HG03565 (cell line): ENCODE data around the gene XXYLT1.

Source experiments
- ATAC-seq: cut with Tn5 transposase; IDR thresholded peaks from one replicate; pipeline ENCODE4 v1.9.1; 2021; ENCODE audit warnings: mild to moderate bottlenecking, moderate library complexity; ENCODE audit not compliant: unreplicated experiment

XXYLT1 gene

DNA sequence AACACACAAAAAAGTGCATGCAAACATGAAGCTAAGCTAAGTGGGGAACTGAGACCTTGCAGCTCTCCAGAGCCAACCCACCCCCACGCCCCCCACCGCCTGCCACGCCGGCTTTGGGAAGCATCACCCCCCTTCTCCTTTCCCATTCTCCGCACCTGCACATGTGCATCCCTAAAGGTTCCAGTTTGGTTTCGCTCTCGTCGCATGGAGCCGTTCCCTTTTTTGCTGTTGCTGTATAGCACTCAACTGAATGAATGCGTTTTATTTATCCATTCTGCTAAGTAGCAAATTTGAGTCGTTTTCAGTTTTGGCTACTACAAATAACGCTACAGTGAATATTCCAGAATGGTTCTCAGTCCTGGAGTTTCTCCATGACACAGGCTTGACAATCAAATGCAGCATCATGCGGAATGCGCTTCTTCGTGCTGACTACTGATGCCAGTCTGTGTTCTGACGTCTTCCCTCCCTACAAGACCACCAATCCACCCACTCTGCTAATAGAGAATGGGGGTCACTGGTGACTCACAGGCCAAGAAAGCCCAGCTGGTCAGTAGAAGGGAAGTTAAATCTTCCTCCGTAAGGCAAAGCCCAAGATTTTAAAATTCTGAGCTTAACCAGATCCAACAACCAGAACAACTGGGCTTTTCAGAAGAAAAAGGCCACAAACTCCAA lies 115.3 kb downstream of the XXYLT1 start:
- ATAC-seq: no peak

- peak; percentile 44 for ATAC-seq
Measured at GRCh38 chr3:195154793-195155535, 116.0 kb downstream of the XXYLT1 start.

DNA sequence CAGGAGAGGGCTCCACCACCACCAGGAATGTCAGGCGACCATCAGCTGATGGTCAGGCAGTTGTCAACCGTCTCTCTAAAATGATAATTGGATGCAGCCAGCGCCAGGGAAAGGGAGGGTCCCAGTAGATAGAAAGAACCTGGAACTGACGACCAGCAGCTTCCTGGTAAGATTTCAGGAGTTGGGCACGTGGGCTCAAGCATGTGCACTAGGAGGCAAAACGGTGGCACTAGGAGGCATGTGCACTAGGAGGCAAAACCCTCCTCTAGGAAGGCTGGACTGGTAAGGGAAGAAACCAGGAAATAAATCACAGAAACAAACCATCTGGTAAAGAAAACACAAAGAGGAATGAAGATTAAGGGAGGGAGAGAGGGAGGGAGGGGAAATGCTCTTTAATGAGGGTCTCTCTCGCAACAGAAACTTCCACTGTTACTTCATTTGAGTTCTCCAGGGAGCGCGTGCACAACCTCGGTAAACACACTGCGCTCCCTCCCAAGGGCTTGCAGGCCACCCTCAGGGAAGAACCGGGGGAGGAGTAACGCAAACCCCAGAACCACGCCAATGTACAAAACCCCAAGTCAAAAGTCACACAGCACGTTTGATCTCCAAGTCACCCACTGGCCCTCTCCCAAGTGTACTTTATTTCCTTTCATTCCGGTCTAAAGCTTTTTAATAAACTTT lies 116.7 kb downstream of the XXYLT1 start:
- no peak for ATAC-seq

DNA sequence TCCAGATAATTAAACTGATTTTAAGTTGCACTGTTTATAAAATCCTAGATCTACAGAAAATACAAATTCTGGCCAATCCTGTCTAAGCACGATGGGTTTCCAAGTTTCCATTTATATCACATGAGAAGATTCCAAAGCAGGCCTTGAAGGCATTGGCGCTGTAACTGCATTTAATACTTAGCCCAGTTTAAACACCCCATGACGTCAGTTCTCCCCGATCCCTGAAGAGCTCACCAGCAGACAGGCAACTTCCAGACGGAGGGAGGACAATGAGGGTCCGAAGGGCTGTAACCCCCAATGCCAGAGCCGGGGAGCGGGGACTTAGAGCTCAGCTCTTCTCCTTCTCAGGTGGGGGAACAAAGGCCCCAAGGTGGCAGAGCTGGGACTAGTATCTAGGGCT lies 117.3 kb downstream of the XXYLT1 start:
- ATAC-seq: no peak

GRCh38 chr3:195153130-195153529 lies 117.8 kb downstream of the XXYLT1 start:
- no peak for ATAC-seq

DNA sequence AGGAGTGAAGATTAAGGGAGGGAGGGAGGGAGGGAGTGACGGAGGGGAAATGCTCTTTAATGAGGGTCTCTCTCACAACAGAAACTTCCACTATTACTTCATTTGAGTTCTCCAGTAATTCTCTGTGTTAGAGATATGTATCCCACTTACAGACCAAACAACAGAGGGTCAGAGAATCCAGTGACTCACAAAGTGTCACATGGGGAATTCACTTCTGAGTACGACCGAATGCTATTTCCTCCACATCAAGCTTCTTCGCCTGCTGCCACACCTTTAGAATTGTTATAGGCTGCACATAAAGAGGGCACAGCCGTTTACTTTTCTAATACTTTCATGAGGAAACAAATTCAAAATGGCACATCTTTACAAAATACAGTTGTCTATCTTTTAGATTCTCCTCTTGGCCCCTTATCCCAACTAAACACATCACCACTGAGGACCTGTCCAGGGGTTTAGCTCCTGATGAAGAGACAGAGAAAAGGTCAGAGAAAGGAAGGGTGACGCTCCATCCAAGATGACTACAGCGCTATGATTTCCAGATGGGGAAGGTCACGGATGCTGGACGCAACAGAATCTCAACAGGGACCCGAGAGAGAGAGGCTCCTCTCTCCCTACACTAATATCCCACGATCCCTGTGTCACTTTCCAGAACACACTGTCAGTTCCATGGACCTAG lies 119.0 kb downstream of the XXYLT1 start:
- ATAC-seq: no peak

GRCh38 chr3:195151402-195151801 lies 119.6 kb downstream of the XXYLT1 start:
- ATAC-seq: no peak

DNA sequence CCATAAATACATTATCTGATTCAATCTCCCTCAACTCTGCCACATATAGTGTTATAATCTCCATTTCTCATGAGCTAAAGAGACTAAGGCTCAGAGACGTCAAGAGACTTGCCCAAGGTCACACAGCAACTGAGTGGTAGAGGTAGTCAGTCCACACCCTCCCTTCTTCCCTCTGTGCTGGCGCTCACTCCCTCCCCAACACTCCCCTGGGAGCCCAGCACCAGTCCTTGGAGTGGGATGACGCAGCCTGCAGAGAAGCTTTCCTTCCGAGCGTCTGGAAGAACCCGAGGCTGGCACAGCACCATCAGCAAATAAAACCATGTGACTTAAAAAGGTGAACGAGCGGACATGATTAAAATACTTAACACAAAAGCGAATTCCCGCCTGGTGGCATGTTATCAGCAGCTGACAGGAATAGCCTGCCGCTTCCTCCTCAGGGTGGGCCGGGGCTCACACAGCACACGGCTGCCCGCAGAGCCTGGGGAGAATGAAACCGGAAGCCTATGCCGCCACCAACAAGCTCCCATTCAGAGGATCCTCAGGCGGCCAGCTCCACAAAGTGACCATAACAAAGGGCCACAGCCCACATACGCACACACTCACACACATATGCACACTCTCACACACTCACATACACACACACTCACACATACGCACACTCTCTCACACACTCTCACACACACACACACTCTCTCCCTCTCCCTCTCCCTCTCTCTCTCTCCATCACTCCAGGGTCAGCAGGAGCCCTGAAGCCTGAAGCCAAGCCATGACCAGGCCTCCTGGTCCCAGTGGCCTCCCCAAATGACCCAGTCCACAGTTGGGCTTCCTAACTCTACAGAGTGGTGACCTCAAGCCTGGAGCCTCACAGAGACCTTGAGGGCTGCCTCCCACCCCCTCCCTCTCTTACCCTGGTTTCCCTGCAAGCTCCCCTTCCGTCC lies 120.5 kb downstream of the XXYLT1 start:
- ATAC-seq: no peak

GRCh38 chr3:195149292-195150030 lies 121.5 kb downstream of the XXYLT1 start:
- no peak for ATAC-seq

GRCh38 chr3:195148549-195148948 lies 122.4 kb downstream of the XXYLT1 start:
- ATAC-seq: no peak

DNA sequence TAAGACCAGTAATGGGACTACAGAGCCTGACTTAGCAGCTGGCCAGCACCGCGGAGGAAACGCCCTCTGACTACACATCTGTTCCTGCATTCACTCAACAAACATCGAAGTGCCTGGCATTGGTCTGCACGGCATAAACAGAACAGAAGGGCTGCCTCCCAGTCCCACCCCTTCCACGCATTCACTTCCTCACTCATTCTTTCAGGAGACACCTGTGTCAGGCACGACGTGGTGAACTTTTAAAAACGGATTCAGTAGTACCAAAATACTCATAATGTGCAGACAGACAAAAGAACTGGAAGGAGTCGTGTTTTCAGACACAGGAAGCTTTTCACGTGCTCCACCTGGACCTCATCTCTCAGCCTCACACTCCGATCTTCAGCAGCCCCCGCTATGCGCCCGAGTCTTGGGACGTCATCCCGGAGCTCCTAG lies 123.3 kb downstream of the XXYLT1 start:
- peak; percentile 74 for ATAC-seq

- ATAC-seq: no peak
Measured at GRCh38 chr3:195146131-195146530, 124.8 kb downstream of the XXYLT1 start.

GRCh38 chr3:195145579-195145978 lies 125.4 kb downstream of the XXYLT1 start:
- ATAC-seq: no peak

DNA sequence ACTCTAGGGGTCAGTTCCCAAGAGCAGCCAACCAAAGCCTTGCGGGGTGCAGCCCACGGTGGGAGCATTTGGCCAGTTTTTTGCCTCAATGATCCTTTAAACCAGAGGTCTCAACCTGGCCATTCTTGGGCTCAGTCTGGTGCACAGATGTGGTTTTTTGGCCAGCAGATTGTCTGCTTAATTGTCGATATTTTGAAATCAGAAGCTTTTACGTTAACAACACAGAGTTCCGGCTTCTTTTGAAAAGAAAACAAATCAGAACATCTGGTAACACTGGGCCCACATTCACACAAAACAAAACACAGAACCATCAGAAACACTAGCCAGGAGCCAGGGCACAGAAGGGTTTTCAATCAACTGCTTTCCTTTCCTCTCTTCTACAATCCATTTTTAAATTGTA lies 127.7 kb downstream of the XXYLT1 start:
- ATAC-seq: no peak

DNA sequence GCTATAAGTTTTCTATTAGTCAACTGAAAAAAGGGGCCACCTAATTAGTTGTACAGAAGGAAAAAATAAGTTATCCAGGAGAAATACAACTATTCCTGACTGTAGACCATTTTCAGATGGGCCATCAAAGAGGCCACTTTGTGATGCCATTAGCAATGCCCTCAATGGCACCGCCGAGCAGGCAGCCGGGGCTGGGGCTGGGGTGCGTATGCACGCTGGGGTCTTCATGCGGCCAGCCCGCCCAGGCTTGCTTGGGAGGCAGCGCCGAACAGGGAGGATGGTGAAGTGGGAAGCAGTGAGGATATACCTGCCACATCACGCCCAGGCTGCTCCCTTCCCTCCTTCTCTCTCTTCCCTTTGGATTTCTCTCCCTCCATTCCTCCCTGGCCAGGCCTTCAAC lies 128.4 kb downstream of the XXYLT1 start:
- no peak for ATAC-seq

DNA sequence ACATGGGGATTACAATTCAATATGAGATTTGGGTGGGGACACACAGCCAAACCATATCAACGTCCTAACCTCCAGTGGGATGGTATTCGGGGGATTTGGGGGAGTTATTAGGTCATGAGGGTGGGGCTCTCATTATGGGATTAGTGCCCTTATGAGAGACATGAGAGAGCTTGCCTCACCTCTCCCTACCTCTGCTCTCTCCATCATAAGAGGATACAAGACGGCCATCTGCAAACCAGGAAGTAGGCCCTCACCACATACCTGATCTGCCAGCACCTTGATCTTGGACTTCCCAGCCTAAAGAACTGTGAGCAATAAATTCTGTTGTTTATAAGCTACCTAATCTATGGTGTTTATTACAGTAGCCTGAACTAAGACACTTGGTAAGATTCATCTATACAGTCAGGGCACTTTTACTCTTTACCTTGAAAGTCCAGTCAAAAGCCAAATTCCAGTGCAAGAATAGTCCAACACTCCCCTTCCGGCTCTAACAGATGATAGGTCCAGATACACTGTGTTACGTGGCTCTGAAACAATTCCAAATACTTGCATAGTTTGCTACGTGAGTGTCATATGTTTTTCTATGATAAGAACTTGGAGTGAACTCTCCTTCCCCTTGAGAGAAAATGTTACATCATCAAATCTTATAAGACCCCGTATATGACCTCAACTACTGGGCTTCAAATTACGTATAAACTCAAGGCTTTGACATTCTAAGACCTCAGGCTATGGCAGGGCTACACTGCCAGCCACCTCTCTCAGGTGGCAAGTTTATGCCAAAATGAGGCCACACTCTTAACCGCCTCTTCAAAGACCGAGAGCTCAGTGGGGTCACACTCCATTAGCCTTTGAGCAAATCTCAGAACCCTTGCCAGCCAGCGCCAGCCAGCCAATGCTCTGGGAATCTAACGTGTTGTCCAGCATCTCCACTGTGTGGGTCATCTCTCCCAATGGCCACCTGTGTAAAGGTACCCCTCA lies 129.9 kb downstream of the XXYLT1 start:
- ATAC-seq: no peak

DNA sequence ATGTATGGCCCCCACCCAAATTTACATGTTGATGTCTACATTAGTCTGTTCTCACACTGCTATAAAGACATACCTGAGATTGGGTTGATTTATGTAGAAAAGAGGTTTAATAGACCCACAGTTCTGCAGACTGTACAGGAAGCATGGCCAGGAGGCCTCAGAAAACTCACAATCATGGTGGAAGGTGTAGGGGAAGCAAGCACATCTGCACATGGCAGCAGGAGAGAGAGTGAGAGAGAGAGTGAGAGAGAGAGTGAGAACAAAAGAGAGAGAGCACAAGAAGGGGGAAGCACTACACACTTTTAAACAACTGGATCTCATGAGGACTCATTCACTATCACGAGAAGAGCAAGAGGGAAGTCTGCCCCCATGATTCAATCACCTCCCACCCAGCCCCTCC lies 130.5 kb downstream of the XXYLT1 start:
- no peak for ATAC-seq

DNA sequence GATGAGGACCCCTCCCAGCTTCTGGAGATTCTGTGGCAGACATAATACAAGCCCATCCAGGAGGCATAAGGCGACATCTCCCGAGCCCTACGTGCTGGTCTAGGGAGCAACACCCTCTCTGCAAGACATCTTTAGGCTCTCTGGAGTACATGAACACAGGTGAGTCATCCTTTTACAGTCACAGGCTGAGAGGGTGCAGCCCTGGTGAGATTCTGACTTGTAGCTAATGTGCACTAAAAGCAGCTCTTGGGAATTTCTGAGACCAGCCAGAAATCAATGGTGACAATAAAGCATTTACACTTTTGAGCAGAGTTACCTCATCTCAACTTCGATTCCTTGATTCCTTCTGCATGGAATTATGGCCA lies 131.1 kb downstream of the XXYLT1 start:
- no peak for ATAC-seq
